Prostate gland (tissue), 2 donors: ENCODE data around the gene ZNF142.

Source experiments
- CTCF ChIP-seq, 4 experiments: fragments of 200-600 bp in 2 of 4; fragments of 450-650 bp in 2 of 4; sonication (generic) in 2 of 4; IDR thresholded peaks; 1 replicate in 3 of 4; 2 replicates in 1 of 4; pipeline ENCODE4 v1.5.1; 2016 to 2019; ENCODE audit warnings: antibody characterized with exemption in 4 of 4, mild to moderate bottlenecking in 2 of 4, moderate library complexity in 2 of 4
- POLR2A ChIP-seq: fragments of 450-650 bp; IDR thresholded peaks from one replicate; pipeline ENCODE4 v1.6.1; 2016; ENCODE audit warnings: antibody characterized with exemption, mild to moderate bottlenecking
- POLR2AphosphoS5 ChIP-seq: sonication (generic); formaldehyde crosslinking; IDR thresholded peaks from one replicate; pipeline ENCODE4 v1.6.1; 2017; ENCODE audit warnings: antibody characterized with exemption

GRCh38 chr2:218694405-218695145 is 35.2 kb upstream of the ZNF142 start:
- no peak for TF ChIP-seq CTCF (IDR thresholded peaks at IDR 0.05)
- TF ChIP-seq POLR2AphosphoS5: no peak
- no peak for TF ChIP-seq POLR2A
